A673 (cell line): ENCODE measurements around the gene CCDC149.

Experiments used
- CTCF ChIP-seq: fragments of 300-800, 200-600 bp; sonication (generic); conservative IDR thresholded peaks from 2 replicates; pipeline ENCODE4 v1.5.1; 2017; ENCODE audit warnings: low read depth, mild to moderate bottlenecking, antibody characterized with exemption, low read length, moderate library complexity, mixed read lengths
- EZH2 ChIP-seq: fragments of 200-600 bp; sonication (generic); IDR thresholded peaks from 2 replicates; pipeline ENCODE4 v1.6.1; 2017; ENCODE audit warnings: borderline replicate concordance, low read depth, mild to moderate bottlenecking, mixed read lengths, antibody characterized with exemption, low read length; ENCODE audit not compliant: poor library complexity, severe bottlenecking

GRCh38 chr4:24802648-24803047 is 110.2 kb downstream of the CCDC149 start:
- TF ChIP-seq CTCF (no peak), EZH2 (no peak)
